HG03135 (cell line): ENCODE measurements around the gene GOLGA6L7.
"Not testable (repeated sequence)": the region's sequence is repeated elsewhere in the genome, so short reads cannot be mapped to it uniquely, and the experiment has no call there.

Source experiments
- ATAC-seq: cut with Tn5 transposase; IDR thresholded peaks from one replicate; pipeline ENCODE4 v1.9.1; 2021; ENCODE audit warnings: mild to moderate bottlenecking, moderate library complexity; ENCODE audit not compliant: unreplicated experiment

Gene GOLGA6L7

GRCh38 chr15:28844147-28844546, 4.3 kb downstream of the GOLGA6L7 start:
- ATAC-seq = not testable (repeated sequence)

GRCh38 chr15:28843520-28843919, 4.9 kb downstream of the GOLGA6L7 start:
- ATAC-seq = not testable (repeated sequence)

GRCh38 chr15:28842210-28842609, 6.2 kb downstream of the GOLGA6L7 start:
- ATAC-seq = not testable (repeated sequence)

GRCh38 chr15:28840285-28840684, 8.2 kb downstream of the GOLGA6L7 start:
- ATAC-seq = not testable (repeated sequence)

- ATAC-seq = not testable (repeated sequence)
Measured at GRCh38 chr15:28834957-28835585, 13.4 kb downstream of the GOLGA6L7 start.

- ATAC-seq = not testable (repeated sequence)
Measured at GRCh38 chr15:28831897-28832587, 16.4 kb downstream of the GOLGA6L7 start.

- ATAC-seq = not testable (repeated sequence)
Measured at GRCh38 chr15:28821420-28821819, 27.0 kb downstream of the GOLGA6L7 start.

- ATAC-seq = not testable (repeated sequence)
Measured at GRCh38 chr15:28819930-28820295, 28.5 kb downstream of the GOLGA6L7 start.

GRCh38 chr15:28819019-28819929, 29.2 kb downstream of the GOLGA6L7 start:
- ATAC-seq = not testable (repeated sequence)

GRCh38 chr15:28818168-28818567, 30.3 kb downstream of the GOLGA6L7 start:
- ATAC-seq = not testable (repeated sequence)

GRCh38 chr15:28814059-28814458, 34.4 kb downstream of the GOLGA6L7 start:
- not testable (repeated sequence) for ATAC-seq

- ATAC-seq = not testable (repeated sequence)
Measured at GRCh38 chr15:28813392-28813791, 35.1 kb downstream of the GOLGA6L7 start.

- ATAC-seq = not testable (repeated sequence)
Measured at GRCh38 chr15:28811852-28812550, 36.4 kb downstream of the GOLGA6L7 start.

GRCh38 chr15:28810444-28810843, 38.0 kb downstream of the GOLGA6L7 start:
- not testable (repeated sequence) for ATAC-seq

GRCh38 chr15:28808136-28808535, 40.3 kb downstream of the GOLGA6L7 start:
- ATAC-seq = not testable (repeated sequence)

GRCh38 chr15:28800366-28800765, 48.1 kb downstream of the GOLGA6L7 start:
- not testable (repeated sequence) for ATAC-seq

GRCh38 chr15:28798234-28798633, 50.2 kb downstream of the GOLGA6L7 start:
- not testable (repeated sequence) for ATAC-seq

GRCh38 chr15:28794231-28794630, 54.2 kb downstream of the GOLGA6L7 start:
- ATAC-seq = not testable (repeated sequence)
